A549 (cell line): ENCODE data around the gene VPS72. TPM values are rescaled to one million over a fixed set of nuclear protein-coding genes. Genes with fewer than 3 reads are reported as not detected.
"Not testable (repeated sequence)": the region's sequence is repeated elsewhere in the genome, so short reads cannot be mapped to it uniquely, and the experiment has no call there.

Experiments used
- ATAC-seq, 2 experiments: fragments of 200-7000 bp in 1 of 2; fragments of >200 bp in 1 of 2; cut with Nextera tagmentation in 1 of 2; cut with Tn5 transposase in 1 of 2; 3 replicates each; pipeline versions ENCODE4 v1.8.0 to v1.9.1; 2018 to 2020; ENCODE audit warnings: mild to moderate bottlenecking in 1 of 2, moderate library complexity in 1 of 2
- CTCF ChIA-PET: fragments of 300-600 bp; sonication (Branson Sonifier 250); formaldehyde crosslinking; extraction: SDS; loops from one replicate; lab custom pipeline; 2021; ENCODE audit warnings: antibody characterized with exemption, inconsistent platforms; lab: Yijun Ruan, JAX
- POLR2A ChIA-PET: fragments of 350-600 bp; formaldehyde crosslinking; extraction: SDS; loops from one replicate; lab custom pipeline; 2021; ENCODE audit warnings: antibody characterized with exemption, inconsistent platforms; lab: Yijun Ruan, JAX
- DNase-seq, 2 experiments: peaks; one replicate each; pipeline versions ENCODE4 v3.0.0 to v3.0.0-alpha.2; 2011 to 2016; ENCODE audit warnings: low read depth in 1 of 2, low spot score in 1 of 2
- FAIRE-seq: peaks from 2 replicates; lab custom pipeline; 2011; peaks lifted over from hg19 to GRCh38; lab: Jason Lieb, UNC
- H3K27ac ChIP-seq, 2 experiments: fragments of >200 bp; sonication (Bioruptor Twin); formaldehyde crosslinking; 3 replicates each; pipeline ENCODE4 v1.5.1; 2016 to 2017
- H3K4me1 ChIP-seq: fragments of >200 bp; sonication (Bioruptor Twin); formaldehyde crosslinking; 3 replicates; pipeline ENCODE4 v1.6.1; 2016
- H3K4me2 ChIP-seq: fragments of >200 bp; sonication (Bioruptor Twin); formaldehyde crosslinking; 3 replicates; pipeline ENCODE4 v1.6.1; 2016
- H3K4me3 ChIP-seq: fragments of >200 bp; sonication (Bioruptor Twin); formaldehyde crosslinking; 3 replicates; pipeline ENCODE4 v1.5.1; 2016
- H3K9me3 ChIP-seq: fragments of >200 bp; sonication (Bioruptor Twin); formaldehyde crosslinking; 3 replicates; pipeline ENCODE4 v1.6.1; 2016
- BHLHE40 ChIP-seq: IDR thresholded peaks from 2 replicates; pipeline ENCODE4 v1.6.1; 2012; ENCODE audit warnings: low read depth, low read length, inconsistent platforms
- CEBPB ChIP-seq, 2 experiments: fragments of >200 bp in 1 of 2; sonication (Bioruptor Twin) in 1 of 2; formaldehyde crosslinking in 1 of 2; IDR thresholded peaks; 2 replicates each; pipeline ENCODE4 v1.6.1; 2012 to 2016
- CHD4 ChIP-seq: fragments of 200-600 bp; sonication (generic); IDR thresholded peaks from 2 replicates; pipeline ENCODE4 v1.6.1; 2016; ENCODE audit warnings: antibody characterized with exemption, mild to moderate bottlenecking, borderline replicate concordance
- EHF ChIP-seq: fragments of 250-450 bp; sonication (Bioruptor Pico); IDR thresholded peaks from 2 replicates; pipeline ENCODE4 v1.5.0; 2020; ENCODE audit warnings: mild to moderate bottlenecking
- EHMT2 ChIP-seq: fragments of 200-600 bp; sonication (generic); IDR thresholded peaks from 2 replicates; pipeline ENCODE4 v1.6.1; 2016; ENCODE audit warnings: antibody characterized with exemption, low read depth, mild to moderate bottlenecking, moderate library complexity
- EP300 ChIP-seq, 2 experiments: fragments of >200 bp; sonication (Bioruptor Twin); formaldehyde crosslinking; IDR thresholded peaks; 2 replicates in 1 of 2; 3 replicates in 1 of 2; pipeline ENCODE4 v1.6.1; 2016 to 2017
- FOSB ChIP-seq: fragments of 250-450 bp; sonication (Bioruptor Pico); IDR thresholded peaks from 2 replicates; pipeline ENCODE4 v1.5.0; 2020; ENCODE audit warnings: mild to moderate bottlenecking, moderate library complexity
- FOSL2 ChIP-seq, 2 experiments: fragments of 450-650 bp in 1 of 2; fragments of >200 bp in 1 of 2; sonication (Bioruptor Twin) in 1 of 2; formaldehyde crosslinking; IDR thresholded peaks; 2 replicates each; pipeline versions ENCODE4 v1.5.0 to v1.6.1; 2016 to 2020; ENCODE audit warnings: mild to moderate bottlenecking in 1 of 2, moderate library complexity in 1 of 2
- GATA3 ChIP-seq: IDR thresholded peaks from 2 replicates; pipeline ENCODE4 v1.6.1; 2012; ENCODE audit warnings: borderline replicate concordance
- HOXB13 ChIP-seq: fragments of 250-450 bp; sonication (Bioruptor Pico); IDR thresholded peaks from 2 replicates; pipeline ENCODE4 v1.5.0; 2020; ENCODE audit warnings: low read depth, mild to moderate bottlenecking, moderate library complexity
- JUN ChIP-seq, 2 experiments: fragments of >200 bp; sonication (Bioruptor Twin); formaldehyde crosslinking; IDR thresholded peaks; 2 replicates in 1 of 2; 3 replicates in 1 of 2; pipeline ENCODE4 v1.6.1; 2016 to 2017
- JUNB ChIP-seq: fragments of >200 bp; sonication (Bioruptor Twin); formaldehyde crosslinking; IDR thresholded peaks from 2 replicates; pipeline ENCODE4 v1.6.1; 2016
- KDM1A ChIP-seq: fragments of 200-600 bp; sonication (generic); IDR thresholded peaks from 2 replicates; pipeline ENCODE4 v1.6.1; 2016; ENCODE audit warnings: low read depth, mild to moderate bottlenecking
- MAFK ChIP-seq: fragments of 450-650 bp; IDR thresholded peaks from 2 replicates; pipeline ENCODE4 v1.6.1; 2014; ENCODE audit not compliant: partially characterized antibody
- MYC ChIP-seq: IDR thresholded peaks from 2 replicates; pipeline ENCODE4 v1.6.1; 2012; ENCODE audit warnings: mild to moderate bottlenecking, inconsistent platforms, low read length, improper control_type of control experiment, borderline replicate concordance
- NPAS2 ChIP-seq: fragments of 250-450 bp; sonication (Bioruptor Pico); IDR thresholded peaks from 2 replicates; pipeline ENCODE4 v1.8.0; 2022; ENCODE audit warnings: mild to moderate bottlenecking, moderate library complexity, borderline replicate concordance
- PHF8 ChIP-seq: fragments of 200-600 bp; sonication (generic); IDR thresholded peaks from 2 replicates; pipeline ENCODE4 v1.6.1; 2016; ENCODE audit warnings: low read depth, mild to moderate bottlenecking, antibody characterized with exemption, moderate library complexity, borderline replicate concordance
- POLR2A ChIP-seq: IDR thresholded peaks from 2 replicates; pipeline ENCODE4 v1.6.1; 2012; ENCODE audit warnings: mild to moderate bottlenecking, low read length
- RARB ChIP-seq: fragments of 250-450 bp; sonication (Bioruptor Pico); IDR thresholded peaks from 2 replicates; pipeline ENCODE4 v1.8.0; 2021; ENCODE audit warnings: mild to moderate bottlenecking, moderate library complexity
- SREBF2 ChIP-seq: fragments of 450-650 bp; IDR thresholded peaks from 2 replicates; pipeline ENCODE4 v1.6.1; 2014; ENCODE audit warnings: mild to moderate bottlenecking, moderate library complexity
- TP53 ChIP-seq: fragments of 250-450 bp; sonication (Bioruptor Pico); IDR thresholded peaks from 2 replicates; pipeline ENCODE4 v1.5.0; 2021; ENCODE audit warnings: mild to moderate bottlenecking, moderate library complexity
- ZSCAN20 ChIP-seq: fragments of 250-450 bp; sonication (Bioruptor Pico); IDR thresholded peaks from 2 replicates; pipeline ENCODE4 v1.8.0; 2022; ENCODE audit warnings: mild to moderate bottlenecking, moderate library complexity
- WGBS: methylation state at CpG from one replicate; pipeline ENCODE4 v1.1.6; 2017; ENCODE audit errors: missing lambda C conversion rate; 5-methylcytosine and 5-hydroxymethylcytosine counted together
- polyA plus RNA-seq, 4 experiments: library from polyadenylated mRNA; depleted of rRNA in 3 of 4; stranded (reverse); fragments of >200 nt; fragmentation: RNase III in 1 of 4; extraction: RNeasy Plus Mini Kit Qiagen cat#74134 plus additional on column Dnase treatment in 1 of 4; gene quantifications; 2 replicates in 3 of 4; 3 replicates in 1 of 4; pipeline ENCODE4 v1.2.3, GENCODE V29; 2011 to 2017
- TF ChIP-seq, protein P1 (sequence below): IDR thresholded peaks from 2 replicates; pipeline ENCODE4 v1.6.1; 2012
- TF ChIP-seq, protein P2 (sequence below): IDR thresholded peaks from 2 replicates; pipeline ENCODE4 v1.6.1; 2012

The VPS72 gene
- polyA plus RNA-seq, 2 of the 4 experiments (the other 2 are of a cell fraction) = 50.8 to 81.2 TPM

DNA sequence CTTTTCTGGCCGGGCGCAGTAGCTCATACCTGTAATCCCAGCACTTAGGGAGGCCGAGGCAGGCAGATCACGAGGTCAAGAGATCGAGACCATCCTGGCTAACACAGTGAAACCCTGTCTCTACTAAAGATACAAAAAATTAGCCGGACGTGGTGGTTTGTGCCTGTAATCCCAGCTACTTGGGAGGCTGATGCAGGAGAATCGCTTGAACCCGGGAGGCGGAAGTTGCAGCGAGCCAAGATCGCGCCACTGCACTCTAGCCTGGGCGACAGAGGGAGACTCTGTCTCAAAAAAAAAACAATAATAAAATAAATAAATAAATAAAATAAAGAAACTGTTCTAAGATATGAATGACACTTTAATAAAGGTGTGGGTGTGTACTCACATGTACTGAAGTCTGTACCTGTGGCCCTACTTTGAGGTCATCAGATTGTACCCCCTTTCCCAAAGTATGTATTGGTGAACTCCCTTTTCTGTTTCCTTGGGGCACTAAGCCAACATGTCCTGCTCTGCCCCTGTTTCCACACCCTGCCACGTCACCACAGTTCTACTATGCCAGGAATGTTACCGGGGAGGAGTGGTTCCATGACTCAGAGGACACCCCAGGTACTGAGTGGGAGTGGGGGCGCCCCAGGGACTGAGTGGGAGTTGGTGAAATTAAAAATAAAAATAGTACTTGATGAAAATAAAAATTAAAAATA lies 5.0 kb upstream of the VPS72 start:
- 8% methylated on average over 17 of the region's 17 CpGs for WGBS
- H3K27ac ChIP-seq = peak overlapping the region; percentile 93 to 95
- ChIA-PET POLR2A (interaction anchor here (0.6 to 1.7 kb wide), 5 partner anchors 35 to 300 kb away, joined by 3 to 8 read pairs (median 3); partner anchors contain the start of genes PSMD4 and ZNF687), CTCF (interaction anchor here (0.6 to 3.3 kb wide), 21 partner anchors 12 to 740 kb away, joined by 3 to 20 read pairs (median 4); partner anchors contain the start of gene PSMD4)
- peak overlapping the region; percentile 45 for H3K4me3 ChIP-seq
- peaks cover 22% of the 10 kb centered on the region for H3K4me1 ChIP-seq
- not testable (repeated sequence) for FAIRE-seq, H3K9me3 ChIP-seq
- TF ChIP-seq FOSL2 (IDR thresholded peaks at IDR 0.05) (peak; percentile 84), FOSL2 (CRISPR knock-in tag; IDR thresholded peaks at IDR 0.05) (peak; percentile 98), TP53 (peak; percentile 42; the same call in 1 of the 2 replicates), EP300 (IDR thresholded peaks at IDR 0.05) (peak in 1 of 2 experiments; percentile 48; a peak in 1 of 5 replicates), MYC (peak; percentile 13; the same call in 1 of the 2 replicates), EHF (CRISPR knock-in tag) (0 out of 2 replicates have a peak, but pooled peaks have one; percentile 40), GATA3 (peak; percentile 82), BHLHE40 (0 out of 2 replicates have a peak, but pooled peaks have one; percentile 37), HOXB13 (CRISPR knock-in tag) (peak; percentile 17; the same call in 1 of the 2 replicates), RARB (CRISPR knock-in tag) (peak; percentile 83; the same call in 1 of the 2 replicates), JUNB (peak; percentile 68), JUN (IDR thresholded peaks at IDR 0.05) (peak in 1 of 2 experiments; percentile 83; a peak in 2 of 5 replicates), CEBPB (IDR thresholded peaks at IDR 0.05) (peak; percentile 49 to 88; a peak in 2 of 4 replicates)
- TF ChIP-seq, protein P1, sequence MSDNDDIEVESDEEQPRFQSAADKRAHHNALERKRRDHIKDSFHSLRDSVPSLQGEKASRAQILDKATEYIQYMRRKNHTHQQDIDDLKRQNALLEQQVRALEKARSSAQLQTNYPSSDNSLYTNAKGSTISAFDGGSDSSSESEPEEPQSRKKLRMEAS = peak; percentile 62; the same call in 1 of the 2 replicates
- peak; percentile 90 to 97 for DNase-seq
- H3K4me2 ChIP-seq = peak overlapping the region; percentile 82
- ATAC-seq = peak; percentile 48 to 73

DNA sequence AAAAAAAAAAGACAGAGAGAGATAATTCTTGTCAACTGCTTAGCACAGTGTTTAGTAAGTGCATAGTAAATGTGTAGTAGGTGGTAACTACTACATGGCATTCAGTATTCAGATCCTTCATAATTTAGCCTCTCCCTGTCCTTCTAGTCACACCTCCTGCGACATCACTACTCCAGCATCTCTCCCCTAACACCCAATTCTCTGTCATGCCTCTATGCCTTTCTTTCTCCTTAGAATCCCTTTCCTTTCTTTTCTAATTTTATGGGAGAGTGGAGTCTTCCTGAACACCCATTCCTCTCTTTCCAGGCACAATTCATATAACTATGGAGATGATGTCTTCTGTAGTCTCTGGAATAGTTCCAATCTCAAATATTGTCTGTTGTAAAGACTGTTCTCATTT lies 3.9 kb upstream of the VPS72 start:
- Histone ChIP-seq H3K27ac (peak overlapping the region; percentile 93 to 95; a peak in 4 of 6 replicates), H3K4me3 (peak overlapping the region; percentile 45; the same call in 1 of the 3 replicates), H3K4me2 (peak overlapping the region; percentile 82), H3K9me3 (no peaks in the 10 kb centered on the region), H3K4me1 (peaks cover 25% of the 10 kb centered on the region)
- no peak for FAIRE-seq
- WGBS = 78% methylated on average over 1 of the region's 1 CpG
- no peak for ATAC-seq
- POLR2A ChIA-PET = interaction anchor here (0.7 to 1.1 kb wide), 2 partner anchors 10 to 88 kb away, joined by 3 read pairs; no protein-coding TSS in a partner anchor
- TF ChIP-seq EHF (CRISPR knock-in tag) = no peak
- TF ChIP-seq EHMT2 = no peak
- TF ChIP-seq NPAS2 (CRISPR knock-in tag) = no peak
- peak in 1 of 2 experiments; percentile 44 for DNase-seq
- CTCF ChIA-PET = interaction anchor here (1.0 to 3.0 kb wide), 3 partner anchors 11 to 62 kb away, joined by 5 to 18 read pairs (median 5); partner anchors contain the start of gene PSMD4

DNA sequence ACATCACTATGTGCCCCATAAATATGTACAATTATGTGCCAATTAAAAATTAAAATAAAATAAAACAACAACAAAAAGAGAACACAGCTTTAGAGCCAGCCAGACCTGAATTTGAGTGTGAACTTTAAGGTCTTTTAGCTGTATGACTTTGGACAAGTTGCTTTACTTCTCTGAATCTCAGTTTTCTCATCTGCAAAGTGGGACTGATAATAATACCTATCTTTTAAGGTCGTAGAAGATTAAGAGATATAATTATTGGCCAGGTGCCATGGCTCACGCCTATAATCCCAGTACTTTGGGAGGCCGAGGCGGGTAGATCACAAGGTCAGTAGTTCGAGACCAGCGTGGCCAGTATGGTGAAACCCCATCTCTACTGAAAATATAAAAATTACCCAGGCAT lies 3.3 kb upstream of the VPS72 start:
- TF ChIP-seq KDM1A = 0 out of 2 replicates have a peak, but pooled peaks have one; percentile 59
- no peak for TF ChIP-seq FOSL2 (IDR thresholded peaks at IDR 0.05)
- TF ChIP-seq FOSL2 (CRISPR knock-in tag; IDR thresholded peaks at IDR 0.05) = no peak
- peak; percentile 35; the same call in 1 of the 2 replicates for TF ChIP-seq CHD4

DNA sequence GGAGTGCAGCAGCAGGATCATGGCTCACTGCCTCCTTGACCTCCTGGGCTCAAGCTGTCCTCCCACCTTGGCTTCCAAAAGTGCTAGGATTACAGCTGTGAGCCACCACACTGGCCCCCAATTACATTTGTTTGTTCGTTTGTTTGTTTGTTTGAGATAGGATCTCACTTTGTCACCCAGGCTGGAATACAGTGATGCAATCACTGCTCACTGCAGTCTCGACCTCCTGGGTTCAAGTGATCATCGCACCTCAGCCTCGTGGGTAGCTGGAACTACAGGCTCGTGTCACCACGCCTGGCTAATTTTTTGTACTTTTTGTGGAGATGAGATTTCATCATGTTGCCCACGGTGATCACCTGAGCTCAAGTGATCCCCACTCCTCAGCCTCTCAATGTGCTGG lies 2.0 kb upstream of the VPS72 start:
- ChIA-PET POLR2A (no interaction called here), CTCF (interaction anchor here (0.6 to 1.3 kb wide), 5 partner anchors 13 to 148 kb away, joined by 3 to 6 read pairs (median 3); no protein-coding TSS in a partner anchor)
- H3K9me3 ChIP-seq = no peaks in the 10 kb centered on the region
- DNase-seq (no peak), ATAC-seq (no peak), FAIRE-seq (no peak)
- peaks cover 22% of the 10 kb centered on the region for H3K4me1 ChIP-seq
- TF ChIP-seq ZSCAN20 = no peak
- no peak for TF ChIP-seq SREBF2
- TF ChIP-seq MYC = no peak
- TF ChIP-seq, protein P2, sequence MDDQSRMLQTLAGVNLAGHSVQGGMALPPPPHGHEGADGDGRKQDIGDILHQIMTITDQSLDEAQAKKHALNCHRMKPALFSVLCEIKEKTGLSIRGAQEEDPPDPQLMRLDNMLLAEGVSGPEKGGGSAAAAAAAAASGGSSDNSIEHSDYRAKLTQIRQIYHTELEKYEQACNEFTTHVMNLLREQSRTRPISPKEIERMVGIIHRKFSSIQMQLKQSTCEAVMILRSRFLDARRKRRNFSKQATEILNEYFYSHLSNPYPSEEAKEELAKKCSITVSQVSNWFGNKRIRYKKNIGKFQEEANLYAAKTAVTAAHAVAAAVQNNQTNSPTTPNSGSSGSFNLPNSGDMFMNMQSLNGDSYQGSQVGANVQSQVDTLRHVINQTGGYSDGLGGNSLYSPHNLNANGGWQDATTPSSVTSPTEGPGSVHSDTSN = no peak
- TF ChIP-seq FOSL2 (IDR thresholded peaks at IDR 0.05) = no peak
- TF ChIP-seq FOSL2 (CRISPR knock-in tag; IDR thresholded peaks at IDR 0.05) = no peak
- TF ChIP-seq POLR2A = no peak
- no peak for TF ChIP-seq FOSB (CRISPR knock-in tag)
- no peak for TF ChIP-seq MAFK
- TF ChIP-seq RARB (CRISPR knock-in tag) = no peak
- TF ChIP-seq PHF8 = no peak
- TF ChIP-seq EP300 (IDR thresholded peaks at IDR 0.05) = no peak
- H3K4me3 ChIP-seq = no peak overlapping the region
- no peak overlapping the region for H3K4me2 ChIP-seq
- no peak overlapping the region for H3K27ac ChIP-seq
- WGBS = 75% methylated on average over 7 of the region's 7 CpGs

More for the DNA sequence above, 3.3 kb upstream of the VPS72 start:
- ChIA-PET POLR2A (no interaction called here), CTCF (interaction anchor here (0.6 to 3.0 kb wide), 4 partner anchors 59 to 147 kb away, joined by 3 to 18 read pairs (median 5); partner anchors contain the start of gene PSMD4)
- 78% methylated on average over 6 of the region's 6 CpGs for WGBS
- DNase-seq (no peak), ATAC-seq (no peak), FAIRE-seq (no peak)
- Histone ChIP-seq H3K4me2 (no peak overlapping the region), H3K27ac (no peak overlapping the region; a peak in 1 of 6 replicates), H3K4me1 (peaks cover 31% of the 10 kb centered on the region), H3K9me3 (no peaks in the 10 kb centered on the region), H3K4me3 (no peak overlapping the region)

DNA sequence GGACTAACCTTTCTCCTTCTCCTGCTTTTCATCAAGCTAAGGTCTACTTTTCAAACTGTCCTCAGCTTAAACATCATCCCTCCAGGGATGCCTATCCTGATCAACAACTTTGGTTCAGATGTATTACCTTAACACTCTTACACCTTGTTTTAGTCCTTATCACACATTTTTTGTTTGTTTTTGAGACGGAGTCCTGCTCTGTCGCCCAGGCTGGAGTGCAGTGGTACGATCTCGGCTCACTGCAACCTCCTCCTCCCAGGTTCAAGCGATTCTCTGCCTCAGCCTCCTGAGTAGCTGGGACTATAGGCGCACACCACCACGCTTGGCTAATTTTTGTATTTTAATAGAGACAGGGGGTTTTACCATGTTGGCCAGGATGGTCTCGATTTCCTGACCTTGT lies 1.3 kb downstream of the VPS72 start:
- Histone ChIP-seq H3K4me1 (peaks cover 12% of the 10 kb centered on the region; the same call in 2 of the 3 replicates), H3K4me3 (peak overlapping the region; percentile 80), H3K4me2 (peak overlapping the region; percentile 93), H3K27ac (peak overlapping the region in 1 of 2 experiments; percentile 89; a peak in 2 of 6 replicates)
- H3K9me3 ChIP-seq, POLR2A ChIA-PET, DNase-seq, FAIRE-seq, ATAC-seq: not testable (repeated sequence)
- 86% methylated on average over 8 of the region's 8 CpGs for WGBS
- CTCF ChIA-PET = interaction anchor here (0.7 to 2.1 kb wide), 3 partner anchors 10 to 63 kb away, joined by 3 to 12 read pairs (median 6); partner anchors contain the start of gene TMOD4
